Measurements from ENCODE around the gene TSC2.

The TSC2 gene

DNA sequence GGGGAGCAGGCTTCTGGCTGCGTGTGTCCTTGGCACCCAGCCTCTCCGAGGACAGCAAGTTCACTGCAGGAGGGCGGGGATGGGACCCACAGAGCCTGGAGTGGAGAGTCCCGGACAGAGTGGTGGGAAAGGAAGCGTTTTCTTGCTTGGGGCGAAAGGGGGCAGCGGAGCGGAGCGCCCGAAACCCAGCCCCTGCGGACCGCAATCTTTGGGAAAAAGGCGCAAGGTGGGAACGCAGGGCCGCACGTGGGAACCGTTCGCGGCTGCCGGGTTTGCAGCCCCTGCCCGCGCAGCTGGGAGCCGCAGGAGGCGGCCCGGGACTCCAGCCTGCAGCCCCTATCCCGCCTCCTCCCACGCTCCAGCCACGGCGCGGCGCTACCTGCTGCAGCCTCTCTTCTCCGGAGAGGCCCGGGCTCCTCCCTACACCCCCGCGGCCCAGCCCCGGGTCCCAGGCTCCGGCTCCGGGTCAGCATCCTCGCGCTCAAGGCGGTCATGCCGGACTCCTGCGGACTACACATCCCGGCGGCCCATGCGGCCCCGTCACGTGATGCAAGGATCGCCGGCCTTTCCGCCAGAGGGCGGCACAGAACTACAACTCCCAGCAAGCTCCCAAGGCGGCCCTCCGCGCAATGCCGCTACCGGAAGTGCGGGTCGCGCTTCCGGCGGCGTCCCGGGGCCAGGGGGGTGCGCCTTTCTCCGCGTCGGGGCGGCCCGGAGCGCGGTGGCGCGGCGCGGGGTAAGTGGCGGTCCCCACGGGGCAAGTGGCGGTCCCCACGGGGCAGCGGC lies at the start of gene TSC2, which contains the start of gene NTHL1:
Gene TSC2, plus strand, starts transcription at position 656 of the 786 bp plus-strand sequence. CDS start 631 bp downstream, outside the sequence.
Gene NTHL1, minus strand, starts transcription at position 505 of the 786 bp plus-strand sequence. Its CDS starts 11 bp downstream, at position 494.
- DNase-seq, result peak; percentile 88

DNA sequence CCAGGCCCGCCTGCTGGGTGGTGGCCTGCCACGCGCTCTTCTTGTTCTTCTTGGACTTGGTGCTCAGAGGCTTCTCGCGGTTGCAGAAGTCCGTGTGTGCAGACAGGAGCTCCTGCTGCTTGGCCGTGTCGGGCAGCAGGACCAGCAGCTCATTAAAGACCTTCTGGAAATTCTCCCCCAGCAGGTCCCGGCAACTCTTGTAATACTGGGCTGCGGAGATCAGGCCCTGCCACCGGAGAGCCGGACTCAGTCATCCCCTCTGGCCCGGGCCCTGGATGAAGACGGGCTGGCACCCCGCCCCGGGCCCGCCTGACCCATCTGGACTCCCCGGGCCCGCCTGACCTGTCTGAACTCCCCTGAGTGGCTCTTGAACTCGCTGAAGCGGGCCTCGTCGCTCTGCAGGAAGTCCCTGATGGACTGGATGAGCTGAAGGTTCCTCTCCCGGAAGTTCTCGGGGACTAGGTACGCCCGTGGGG lies 49.4 kb upstream of the TSC2 start:
- no peak for DNase-seq

DNA sequence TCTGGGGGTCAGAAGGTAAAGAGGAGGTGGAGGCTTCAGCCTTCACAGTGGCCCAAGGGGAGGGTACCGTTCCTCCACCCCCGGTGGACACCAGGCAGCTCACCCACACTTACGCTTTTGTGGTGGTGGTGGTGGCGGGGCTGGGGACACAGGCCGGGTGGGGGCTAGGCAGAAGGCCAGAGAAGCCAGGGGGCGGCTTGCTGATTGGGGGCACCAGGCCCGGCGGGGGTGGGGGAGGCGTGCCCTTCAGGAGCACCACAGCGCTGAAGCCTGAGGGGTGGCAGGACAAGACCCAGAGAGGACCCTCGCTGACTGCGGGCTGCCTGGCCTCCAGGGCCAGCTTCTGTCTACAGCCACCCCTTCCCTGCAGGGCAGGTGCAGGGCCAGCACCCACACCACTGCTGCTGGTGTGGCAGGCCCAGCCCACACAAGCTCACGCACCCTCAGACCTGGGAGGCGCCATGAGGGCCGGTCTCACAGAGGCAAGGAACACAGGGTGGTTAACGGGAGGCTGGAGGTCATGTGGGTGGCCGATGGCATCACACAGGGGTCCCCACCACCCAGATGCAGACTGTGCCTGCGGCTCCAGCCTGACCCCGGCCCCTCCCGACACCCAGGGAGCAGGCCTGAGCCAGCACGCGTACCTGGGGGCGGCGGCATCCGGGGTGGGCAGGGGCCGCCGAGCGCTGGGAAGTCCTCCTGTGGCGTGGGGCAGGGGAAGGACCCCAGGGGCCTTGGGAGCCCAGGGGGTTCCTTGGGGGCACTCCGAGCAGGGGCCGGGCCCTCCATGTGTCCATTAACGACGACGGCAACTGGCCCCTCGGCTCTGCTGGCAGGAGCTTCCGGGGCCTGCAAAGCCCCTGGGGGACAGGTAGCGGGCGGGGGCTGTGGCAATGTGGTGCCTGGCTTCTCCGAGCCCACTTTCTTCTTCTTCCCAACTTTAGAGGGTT lies 48.7 kb upstream of the TSC2 start:
- DNase-seq, result no peak

DNA sequence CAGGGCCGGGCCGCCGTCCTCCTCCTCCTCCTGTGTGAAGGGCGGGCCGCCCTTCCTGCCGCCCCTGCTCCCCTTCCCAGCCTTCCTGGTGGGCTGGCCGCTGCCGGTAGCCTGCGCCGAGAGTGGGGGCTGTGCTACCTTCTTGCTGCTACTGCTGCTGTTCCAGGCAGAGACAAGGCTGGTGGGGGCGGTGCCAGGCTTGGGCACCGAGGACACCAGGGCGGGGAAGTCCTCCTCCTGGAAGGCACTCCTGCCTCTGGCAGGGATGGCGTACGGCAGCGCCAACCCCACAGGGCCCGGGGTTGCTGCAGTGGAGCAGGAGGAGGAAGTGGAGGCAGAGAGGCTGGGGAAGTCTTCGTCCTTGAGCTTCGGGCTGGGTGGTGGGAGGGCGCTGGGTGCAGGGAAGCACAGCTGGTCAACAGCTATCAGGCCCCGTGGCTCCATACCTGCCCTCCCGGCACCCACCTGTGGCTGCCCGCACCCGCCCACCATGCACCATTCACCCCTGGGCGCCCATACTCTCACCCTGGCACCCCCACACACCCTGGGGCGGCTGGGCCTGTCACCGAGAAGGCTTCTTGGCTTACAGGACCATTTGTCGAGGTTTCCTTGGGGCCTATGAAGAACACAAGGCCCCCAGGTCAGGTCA lies 47.8 kb upstream of the TSC2 start:
- DNase-seq, result no peak

DNA sequence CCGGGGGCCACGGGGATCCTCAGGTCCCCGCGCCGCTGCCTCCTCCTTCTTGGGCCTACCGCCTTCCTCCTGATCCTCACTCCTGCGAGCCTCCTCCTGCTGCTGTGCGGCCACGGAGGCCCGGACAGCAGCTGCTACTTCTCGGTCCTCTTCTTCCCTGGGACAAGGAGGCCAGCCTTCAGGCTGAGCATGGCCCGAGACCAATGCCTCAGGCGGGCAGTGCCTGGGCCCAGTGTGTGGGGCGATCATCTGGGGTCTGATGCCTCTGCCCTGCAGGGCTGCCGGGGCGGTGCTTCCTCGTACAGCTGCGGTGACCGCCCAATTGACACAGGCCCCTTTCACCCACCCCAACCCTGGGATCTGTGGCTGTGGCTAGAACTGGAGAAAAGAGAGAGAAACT lies 46.8 kb upstream of the TSC2 start:
- no peak for DNase-seq

DNA sequence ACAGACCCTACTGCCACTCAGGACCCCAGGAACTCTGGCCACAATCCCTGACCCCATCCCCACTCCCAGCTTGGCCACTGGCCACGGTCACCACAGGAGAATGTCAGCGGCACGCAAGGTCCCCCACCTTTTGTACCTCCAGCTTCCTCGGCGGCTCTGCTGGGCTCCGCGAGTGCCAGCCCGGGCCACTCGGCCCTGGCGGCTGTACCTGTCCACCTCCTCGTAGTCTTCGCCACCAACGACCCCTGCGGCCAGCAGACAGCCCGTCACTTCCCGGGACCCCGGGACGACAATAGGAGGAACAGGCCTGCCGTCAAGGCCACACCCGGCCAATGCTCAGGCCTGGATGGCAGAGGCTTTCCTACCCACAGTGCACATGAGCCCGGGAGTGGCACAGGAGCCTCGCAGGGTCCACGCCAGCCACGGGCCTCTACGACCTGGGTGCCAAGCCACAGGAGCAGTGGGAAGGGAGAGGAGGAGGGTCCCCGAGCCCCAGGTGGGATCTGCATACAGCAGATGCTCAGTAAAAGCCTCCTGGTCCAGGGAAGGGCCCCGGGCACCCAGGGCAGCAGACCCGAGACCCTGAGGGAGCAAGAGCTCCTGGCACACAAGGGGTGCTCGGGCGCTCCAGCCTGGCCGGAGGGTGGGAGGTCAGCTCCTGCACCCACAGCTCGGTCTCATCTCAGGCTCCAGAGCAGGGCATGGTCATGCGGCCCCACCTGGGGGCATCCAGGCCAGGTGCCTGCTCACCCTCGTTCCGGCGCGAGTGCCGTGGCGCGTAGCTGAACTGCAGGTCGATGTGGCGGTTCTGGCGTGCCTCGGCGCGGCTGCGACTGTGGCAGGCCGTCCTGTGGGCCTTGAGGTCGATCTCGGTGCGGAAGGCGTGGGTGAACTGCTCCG lies 46.1 kb upstream of the TSC2 start:
- no peak for DNase-seq

DNA sequence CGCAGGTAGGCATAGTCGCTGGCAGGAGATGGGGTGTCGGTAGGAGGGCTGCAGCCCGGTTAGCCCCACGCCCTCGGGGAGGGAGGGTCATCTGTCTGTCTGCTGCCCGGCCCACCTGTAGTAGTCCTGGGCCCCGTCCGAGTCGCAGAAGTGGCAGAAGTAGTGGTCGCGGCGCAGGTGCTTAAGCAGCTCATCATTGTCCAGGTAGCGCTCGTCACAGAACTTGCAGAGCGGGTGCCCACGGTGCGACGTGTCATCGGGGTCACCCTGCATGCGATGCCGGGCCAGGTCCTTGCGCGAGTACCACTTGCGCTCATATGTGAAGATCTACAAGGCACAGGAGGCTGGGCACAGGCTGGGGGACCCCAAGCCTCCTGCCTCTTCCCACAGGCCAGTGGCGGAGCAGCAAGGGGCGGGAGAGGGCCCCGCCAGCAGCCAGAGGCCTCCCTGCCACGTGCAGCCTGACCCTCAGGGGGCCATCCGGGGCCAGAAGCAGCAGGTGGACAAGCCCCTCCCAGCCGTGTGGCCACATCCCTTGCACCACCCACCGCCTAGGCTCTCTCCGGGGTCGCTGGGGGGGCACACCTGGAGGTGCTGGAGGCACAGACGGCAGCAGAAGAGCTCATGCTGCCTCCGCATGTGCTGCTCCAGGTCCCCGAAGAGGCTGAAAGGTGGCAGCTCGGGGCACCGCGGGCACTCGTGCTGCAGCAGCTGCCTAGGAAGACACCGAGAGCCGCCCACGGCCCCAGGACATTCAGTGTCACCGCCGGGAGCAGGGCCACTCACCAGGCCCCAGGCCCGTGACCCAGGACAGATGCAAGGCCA lies 45.2 kb upstream of the TSC2 start:
- DNase-seq, result no peak

DNA sequence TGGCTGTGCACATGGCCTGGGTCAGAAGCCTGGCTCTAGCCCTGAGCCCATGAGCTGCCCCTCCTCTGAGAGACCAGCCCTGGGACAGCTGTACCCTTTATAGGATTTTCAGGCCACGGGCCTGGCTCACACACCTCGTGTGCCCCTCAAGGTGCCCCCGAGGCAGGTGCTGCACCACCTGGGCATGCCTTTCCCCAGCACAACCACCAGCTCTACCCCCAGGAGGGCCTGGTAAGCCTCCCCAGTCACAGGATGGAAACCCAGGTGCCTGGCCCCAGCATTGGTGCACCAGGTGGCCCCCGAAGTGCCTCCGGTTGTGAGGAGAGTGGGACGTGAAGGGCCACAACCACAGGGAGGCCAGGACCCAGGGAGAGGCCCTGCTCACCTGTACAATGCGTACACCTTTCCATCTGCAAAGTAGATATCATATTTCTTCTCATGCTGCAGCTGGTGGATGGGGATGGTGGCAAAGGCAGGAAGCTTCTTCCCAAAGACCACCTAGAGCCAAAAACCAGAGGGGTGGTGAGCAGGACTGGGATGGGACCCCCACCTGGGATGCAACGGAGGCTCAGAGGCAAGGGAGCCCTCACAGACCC lies 44.5 kb upstream of the TSC2 start:
- DNase-seq, result no peak

DNA sequence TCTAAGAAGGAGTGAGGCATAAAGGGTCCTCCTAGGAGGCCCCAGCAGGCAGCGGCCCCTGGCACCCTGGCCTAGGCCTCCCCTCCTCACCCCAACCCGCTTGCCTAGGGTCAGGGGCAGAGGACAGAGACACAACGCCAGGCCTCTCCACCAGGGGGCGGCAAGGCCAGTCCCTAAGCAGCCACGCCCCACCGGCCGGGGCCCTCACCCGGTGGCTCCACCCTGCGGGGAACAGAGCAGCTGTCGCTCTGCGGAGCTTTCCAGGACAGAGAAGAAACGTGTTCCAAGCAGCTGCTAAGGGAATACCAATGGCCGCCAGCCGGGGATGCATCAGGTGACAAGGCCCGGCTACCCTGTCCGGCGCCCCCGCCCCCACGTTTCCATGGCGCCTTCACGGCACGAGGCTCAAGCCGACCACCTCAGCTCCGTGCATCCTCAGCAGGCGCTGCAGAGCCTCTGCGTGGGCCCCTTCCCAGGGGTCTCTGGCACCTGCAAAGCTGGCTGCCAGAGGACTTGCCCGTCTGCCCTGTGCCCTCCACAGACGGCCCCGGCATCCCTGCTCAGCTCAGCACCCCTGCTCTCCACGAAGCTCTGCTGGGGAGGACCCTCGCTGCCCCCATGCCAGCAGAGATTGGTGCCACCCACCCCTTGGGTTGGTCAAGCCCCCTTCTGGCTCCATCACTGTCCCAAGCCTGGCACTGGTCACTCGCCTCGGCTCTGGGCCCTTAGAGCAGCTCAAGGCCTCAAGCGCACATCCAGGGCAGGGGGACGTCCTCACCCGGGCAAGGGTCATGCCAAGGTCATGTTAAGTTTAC lies 43.8 kb upstream of the TSC2 start:
- peak; percentile 88 for DNase-seq

DNA sequence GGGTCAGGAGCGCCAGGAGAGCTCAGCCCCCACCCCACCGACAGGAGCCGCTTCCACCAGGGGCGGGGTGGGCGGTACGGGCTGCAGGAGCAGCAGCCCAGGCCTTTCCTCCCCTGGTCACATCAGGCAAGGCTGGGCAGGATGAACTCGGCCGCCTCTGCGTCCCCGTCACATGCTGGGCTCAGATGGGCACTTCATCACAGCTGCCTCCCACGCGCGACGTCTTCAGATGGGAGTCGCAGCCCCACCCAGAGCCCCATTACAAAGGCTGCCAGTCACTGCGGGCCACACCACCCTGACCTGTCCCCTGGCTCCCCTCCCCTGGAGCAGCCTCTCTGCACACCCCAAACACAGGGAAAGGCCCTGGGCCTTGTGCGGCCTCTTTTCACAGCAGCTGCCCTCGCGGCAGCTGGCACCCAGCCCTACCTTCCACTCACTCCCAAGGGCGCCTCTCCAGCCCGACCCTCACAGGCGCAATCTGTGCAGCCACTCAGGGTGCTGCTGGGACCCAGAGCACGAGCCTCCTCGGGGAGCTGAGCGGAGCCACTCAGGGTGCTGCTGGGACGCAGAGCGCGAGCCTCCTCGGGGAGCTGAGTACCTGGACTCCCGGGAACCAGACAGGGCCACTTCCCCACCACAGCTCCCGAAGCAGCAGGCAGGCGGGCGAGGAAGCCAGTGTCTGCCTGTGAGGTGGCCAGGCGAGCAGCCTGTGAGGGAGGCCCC lies 42.8 kb upstream of the TSC2 start:
- no peak for DNase-seq

DNA sequence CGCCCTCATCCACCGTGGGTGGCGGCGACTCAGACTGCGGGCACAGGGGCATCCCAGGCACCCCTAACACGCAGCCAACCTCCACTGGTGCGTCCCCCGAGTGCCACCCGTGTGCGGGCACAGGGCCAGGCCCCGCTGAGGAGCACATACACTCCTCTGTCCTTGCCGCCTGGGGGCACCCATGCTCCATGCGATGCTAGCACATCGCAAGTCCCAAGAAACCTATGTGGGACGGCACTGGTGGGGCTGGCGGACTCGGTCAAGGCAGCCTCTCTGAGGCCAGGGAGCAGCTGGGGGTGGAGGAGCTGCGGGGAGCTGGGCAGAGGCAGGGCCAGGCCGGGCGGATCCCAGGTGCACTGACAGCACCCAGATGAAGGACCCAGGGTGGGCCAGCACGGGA lies 42.1 kb upstream of the TSC2 start:
- peak; percentile 40 for DNase-seq

DNA sequence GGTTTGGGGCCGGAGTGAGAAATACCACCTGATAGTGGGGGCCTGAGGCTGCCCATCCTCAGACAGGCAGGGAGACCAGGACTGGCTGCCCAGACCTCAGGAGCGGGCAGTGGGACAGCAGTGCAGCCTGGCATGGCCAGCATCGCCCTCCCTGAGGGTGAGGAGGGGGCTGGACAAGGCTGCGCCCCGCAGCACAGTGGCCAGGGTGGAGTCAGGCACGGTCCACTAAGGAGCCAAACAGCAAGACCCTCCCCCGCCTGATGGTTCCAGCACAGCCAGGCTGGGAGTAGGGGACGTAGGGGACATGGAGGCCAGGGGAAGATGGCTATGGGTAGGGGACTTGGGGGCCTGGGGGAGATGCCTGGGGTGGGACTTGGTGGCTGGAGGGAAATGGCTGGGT lies 41.5 kb upstream of the TSC2 start:
- DNase-seq, result no peak

DNA sequence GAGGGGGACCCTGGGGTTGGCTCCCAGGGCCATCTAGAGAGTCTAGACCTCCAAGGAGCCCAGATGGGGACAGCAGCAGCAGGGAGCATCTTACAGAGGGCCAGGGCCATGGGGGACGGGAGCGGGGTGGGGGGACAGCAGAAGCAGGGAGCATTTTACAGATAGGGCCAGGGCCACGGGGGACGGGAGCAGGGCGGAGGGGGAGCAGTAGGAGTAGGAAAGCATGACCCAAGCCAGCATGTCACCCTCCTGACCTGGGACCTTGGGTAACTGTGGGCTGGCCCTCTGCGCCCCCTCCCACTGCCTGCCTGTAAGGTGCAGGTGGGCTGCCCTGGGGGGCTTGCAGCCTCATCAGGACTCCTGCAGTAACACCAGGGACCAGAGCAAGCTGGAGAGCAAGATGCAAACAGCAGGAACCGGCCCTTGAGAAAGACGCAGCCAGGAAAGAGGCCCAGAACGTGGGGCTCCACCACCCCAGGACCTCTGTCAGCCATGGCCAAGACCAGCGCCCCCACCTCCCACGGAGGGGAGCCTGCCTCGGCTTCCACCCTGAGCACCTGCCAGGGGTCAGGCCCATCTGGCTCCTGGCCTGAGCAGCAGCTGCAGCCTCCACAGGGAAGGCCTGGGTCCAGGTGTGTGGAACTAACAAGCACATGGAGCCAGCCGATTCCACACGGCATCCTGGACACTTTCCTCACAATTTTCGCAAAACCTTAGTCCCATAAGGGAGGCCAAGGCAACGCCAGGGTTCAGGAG lies 40.5 kb upstream of the TSC2 start:
- DNase-seq, result no peak

DNA sequence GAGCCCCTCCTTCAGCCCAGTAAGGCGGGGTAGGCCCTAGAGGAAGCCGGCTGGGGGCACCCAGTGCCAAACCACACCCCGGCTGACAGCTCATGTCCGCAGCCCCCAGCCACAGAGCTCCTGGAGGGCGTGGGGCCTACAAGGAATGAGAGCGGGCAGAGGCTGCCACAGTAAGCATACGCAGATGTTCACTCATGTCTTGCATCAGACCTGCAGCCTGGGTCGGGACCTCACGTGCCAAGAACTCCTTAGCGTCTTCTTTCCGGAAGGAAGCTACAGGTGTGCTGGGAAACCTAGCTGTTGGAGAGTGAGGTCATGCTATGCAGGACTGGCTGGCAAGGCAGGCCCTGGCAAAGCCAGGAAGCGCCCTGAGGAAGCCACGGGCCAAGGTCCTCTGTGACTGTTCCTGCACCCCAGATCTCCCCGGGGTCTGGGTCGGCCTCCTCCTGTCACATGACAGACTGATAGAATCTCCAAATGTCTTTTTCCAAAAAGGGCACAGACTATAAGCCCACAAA lies 39.7 kb upstream of the TSC2 start:
- DNase-seq, result no peak

DNA sequence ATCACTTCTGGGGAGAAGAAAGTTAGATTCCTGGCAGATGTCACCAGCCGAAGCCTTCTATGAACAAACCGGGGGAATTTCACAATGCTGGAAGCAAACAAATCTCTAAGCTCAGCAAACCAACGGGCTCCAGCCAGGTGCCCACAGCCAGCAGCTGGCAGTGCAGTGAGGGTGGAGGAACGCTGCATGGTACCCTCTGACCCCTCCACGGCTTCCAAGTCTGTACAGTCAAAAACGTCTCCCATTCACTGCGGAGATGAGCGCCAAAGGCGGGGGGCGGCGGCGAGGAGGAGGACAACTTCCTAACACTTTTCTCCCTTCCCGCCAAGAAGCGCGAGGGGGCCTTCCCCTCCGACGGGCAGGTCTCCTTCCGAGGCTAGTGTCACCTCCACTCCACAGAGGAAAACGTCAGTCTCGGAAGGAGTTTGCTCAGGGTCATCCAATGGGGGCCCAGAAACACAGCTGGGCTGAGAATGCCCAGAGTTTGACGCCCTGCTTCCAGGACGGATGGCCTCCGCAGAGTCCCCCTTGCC lies 39.1 kb upstream of the TSC2 start:
- DNase-seq, result no peak

DNA sequence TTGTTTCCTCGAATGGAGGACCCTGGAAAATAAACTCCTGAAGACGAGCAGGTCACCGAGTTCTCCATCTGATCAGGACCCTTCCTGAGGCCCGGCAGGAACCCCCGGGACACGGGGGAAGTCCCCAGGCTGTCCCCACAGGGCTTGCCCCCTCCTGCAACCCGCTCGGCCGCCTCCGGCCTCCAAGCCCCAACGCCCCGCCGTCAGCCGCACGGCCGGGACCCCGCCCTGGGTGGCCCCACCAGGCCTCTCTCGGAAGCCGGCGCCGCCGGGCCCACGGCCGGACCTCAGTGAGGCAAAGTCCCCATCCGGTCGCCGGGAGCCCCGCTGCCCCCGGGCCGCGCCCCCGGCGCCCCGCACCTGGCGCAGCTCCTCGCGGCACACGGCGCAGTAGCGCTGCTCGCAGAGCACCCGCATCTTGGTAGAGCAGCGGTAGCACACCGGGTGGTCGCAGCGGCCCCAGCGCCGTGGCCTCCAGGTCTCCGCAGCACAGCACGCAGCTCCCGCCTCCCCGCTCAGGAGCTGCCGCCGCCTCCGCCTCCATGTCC lies 38.5 kb upstream of the TSC2 start:
- DNase-seq, result no peak

DNA sequence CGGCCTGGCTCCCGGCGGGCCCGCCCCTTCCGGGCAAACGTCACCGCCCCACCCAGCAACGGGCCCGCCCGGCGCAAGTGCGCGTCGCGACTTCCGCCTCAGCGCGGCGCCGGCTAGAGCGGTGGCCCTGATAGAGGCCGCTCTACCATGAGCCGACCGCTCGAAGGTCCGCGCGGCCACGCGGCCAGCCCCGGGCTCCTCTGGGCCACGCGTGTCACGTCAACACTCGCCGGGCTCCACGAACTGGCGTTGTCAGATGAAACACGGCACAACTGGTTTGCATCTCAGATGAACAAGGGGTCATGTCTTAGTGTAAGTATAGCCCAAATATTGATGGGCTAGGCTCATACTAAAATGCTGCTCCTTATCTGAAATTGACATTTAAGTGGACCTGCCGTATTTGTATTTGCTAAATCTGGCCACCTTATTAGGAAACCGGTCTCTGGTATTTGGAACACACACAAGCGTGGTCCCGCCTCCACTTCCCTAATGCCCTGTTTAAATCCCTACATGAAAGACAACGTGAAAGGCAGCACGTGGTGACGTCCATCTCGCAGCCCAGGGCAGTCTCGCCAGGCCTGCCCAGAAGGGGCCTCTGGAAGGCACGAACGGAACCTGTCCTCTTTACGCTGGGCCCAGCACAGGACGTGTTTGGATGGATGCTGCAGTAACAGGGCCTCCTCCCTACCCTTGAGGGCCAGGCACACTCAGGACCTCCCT lies 37.8 kb upstream of the TSC2 start, which contains the start of gene ZNF598:
Gene ZNF598, minus strand, starts transcription at position 31 of the 720 bp plus-strand sequence.
- peak; percentile 59 for DNase-seq
